IMR-90 (cell line): Measurements from ENCODE around the gene SNX25. TPM values are rescaled to one million over a fixed set of nuclear protein-coding genes. Genes with fewer than 3 reads are reported as not detected.

Experiments used
- ATAC-seq: fragments of 200-7000 bp; cut with Tn5 transposase; 2 replicates; pipeline ENCODE4 v1.9.1; 2020; ENCODE audit warnings: low read depth, mild to moderate bottlenecking, moderate library complexity
- BruUV-seq: library from RNA; stranded (reverse); fragments of 400-500 nt; replicated peaks from 2 replicates; lab custom pipeline; 2021; lab: Mats Ljungman, UMichigan
- CTCF ChIA-PET: fragments of 300-600 bp; formaldehyde crosslinking; extraction: SDS; loops from one replicate; lab custom pipeline; 2021; ENCODE audit warnings: antibody characterized with exemption; lab: Yijun Ruan, JAX
- POLR2A ChIA-PET: fragments of 300-600 bp; sonication (Branson Sonifier 250); formaldehyde crosslinking; loops from one replicate; lab custom pipeline; 2022; ENCODE audit warnings: antibody characterized with exemption; ENCODE audit not compliant: unreplicated experiment; lab: Charles Lee
- DNase-seq: peaks from one replicate; pipeline ENCODE4 v3.0.0; 2013
- H2AFZ ChIP-seq: replicated peaks from 2 replicates; pipeline ENCODE3; 2013; ENCODE audit warnings: low read length, mild to moderate bottlenecking; ENCODE audit not compliant: poor library complexity
- H2AK5ac ChIP-seq: 2 replicates; pipeline ENCODE4 v1.6.1; 2013; ENCODE audit warnings: low read depth, low read length, inconsistent platforms
- H2AK9ac ChIP-seq: replicated peaks from 2 replicates; pipeline ENCODE3; 2013; ENCODE audit warnings: mild to moderate bottlenecking, low read depth, low read length, moderate library complexity; ENCODE audit not compliant: poor library complexity
- H2BK120ac ChIP-seq: 2 replicates; pipeline ENCODE4 v1.6.1; 2013; ENCODE audit warnings: low read depth, low read length, inconsistent platforms
- H2BK15ac ChIP-seq: 3 replicates; pipeline ENCODE4 v1.6.1; 2013; ENCODE audit warnings: low read depth, low read length, inconsistent platforms
- H2BK20ac ChIP-seq: 2 replicates; pipeline ENCODE4 v1.6.1; 2013; ENCODE audit warnings: low read depth, mild to moderate bottlenecking, inconsistent platforms, low read length, moderate library complexity
- H2BK5ac ChIP-seq: 2 replicates; pipeline ENCODE4 v1.6.1; 2013; ENCODE audit warnings: mild to moderate bottlenecking, low read depth, low read length, inconsistent platforms; ENCODE audit not compliant: poor library complexity, severe bottlenecking
- H3K14ac ChIP-seq: replicated peaks from 2 replicates; pipeline ENCODE4 v1.6.1; 2013; ENCODE audit warnings: low read depth, low read length, inconsistent platforms
- H3K18ac ChIP-seq: 2 replicates; pipeline ENCODE4 v1.6.1; 2013; ENCODE audit warnings: low read depth, low read length, control low read depth
- H3K23ac ChIP-seq: 2 replicates; pipeline ENCODE4 v1.6.1; 2013; ENCODE audit warnings: low read depth, low read length, inconsistent platforms
- H3K27ac ChIP-seq: 2 replicates; pipeline ENCODE4 v1.5.1; 2013; ENCODE audit warnings: mild to moderate bottlenecking, control low read depth, low read length; ENCODE audit not compliant: insufficient read depth
- H3K27me3 ChIP-seq: 2 replicates; pipeline ENCODE4 v1.6.1; 2013; ENCODE audit warnings: low read length; ENCODE audit not compliant: control insufficient read depth, insufficient read depth
- H3K36me3 ChIP-seq: 2 replicates; pipeline ENCODE4 v1.6.1; 2013; ENCODE audit warnings: low read length, mixed read lengths; ENCODE audit not compliant: control insufficient read depth, insufficient read depth
- H3K4ac ChIP-seq: 2 replicates; pipeline ENCODE4 v1.6.1; 2013; ENCODE audit warnings: low read depth, low read length, inconsistent platforms
- H3K4me1 ChIP-seq: 2 replicates; pipeline ENCODE4 v1.6.1; 2013; ENCODE audit warnings: low read length, mixed read lengths; ENCODE audit not compliant: control insufficient read depth, insufficient read depth
- H3K4me2 ChIP-seq: 2 replicates; pipeline ENCODE4 v1.6.1; 2013; ENCODE audit warnings: low read depth, mild to moderate bottlenecking, control low read depth, low read length, moderate library complexity
- H3K4me3 ChIP-seq: 2 replicates; pipeline ENCODE4 v1.5.1; 2013; ENCODE audit warnings: low read depth, mild to moderate bottlenecking, control low read depth, low read length, moderate library complexity; ENCODE audit not compliant: insufficient read depth
- H3K56ac ChIP-seq: 2 replicates; pipeline ENCODE4 v1.6.1; 2013; ENCODE audit warnings: low read length, inconsistent platforms; ENCODE audit not compliant: insufficient read depth; ENCODE audit errors: extremely low read depth
- H3K79me1 ChIP-seq, 2 experiments: 2 replicates each; pipeline ENCODE4 v1.6.1; 2013; ENCODE audit warnings: low read length in 2 of 2, inconsistent platforms in 1 of 2, low read depth in 1 of 2
- H3K9ac ChIP-seq: 2 replicates; pipeline ENCODE4 v1.6.1; 2013; ENCODE audit warnings: low read depth, low read length, control low read depth
- H3K9me1 ChIP-seq: 2 replicates; pipeline ENCODE4 v1.6.1; 2013; ENCODE audit warnings: low read length, inconsistent platforms; ENCODE audit not compliant: insufficient read depth
- H3K9me3 ChIP-seq: 2 replicates; pipeline ENCODE4 v1.6.1; 2013; ENCODE audit warnings: low read length; ENCODE audit not compliant: control insufficient read depth, insufficient read depth
- H4K20me1 ChIP-seq: 2 replicates; pipeline ENCODE4 v1.6.1; 2013; ENCODE audit warnings: low read length, inconsistent platforms; ENCODE audit not compliant: insufficient read depth
- H4K5ac ChIP-seq: 2 replicates; pipeline ENCODE4 v1.6.1; 2013; ENCODE audit warnings: mild to moderate bottlenecking, low read depth, low read length, control low read depth
- H4K8ac ChIP-seq, 2 experiments: 2 replicates each; pipeline ENCODE4 v1.6.1; 2013; ENCODE audit warnings: low read depth in 2 of 2, low read length in 2 of 2, control low read depth in 1 of 2, inconsistent platforms in 1 of 2
- H4K91ac ChIP-seq: 2 replicates; pipeline ENCODE4 v1.6.1; 2013; ENCODE audit warnings: low read depth, low read length, inconsistent platforms; ENCODE audit not compliant: insufficient read depth
- BHLHE40 ChIP-seq: fragments of 150-350 bp; IDR thresholded peaks from 2 replicates; pipeline ENCODE4 v1.6.1; 2016; ENCODE audit warnings: mild to moderate bottlenecking, low read depth, low read length
- CEBPB ChIP-seq: IDR thresholded peaks from 2 replicates; pipeline ENCODE4 v1.6.1; 2012; ENCODE audit warnings: low read depth, low read length, improper control_type of control experiment
- FOS ChIP-seq: fragments of 150-350 bp; IDR thresholded peaks from 2 replicates; pipeline ENCODE4 v1.6.1; 2016; ENCODE audit warnings: low read depth, low read length
- MAFK ChIP-seq: IDR thresholded peaks from 2 replicates; pipeline ENCODE4 v1.6.1; 2012; ENCODE audit warnings: low read depth, low read length, improper control_type of control experiment
- MAZ ChIP-seq: IDR thresholded peaks from 2 replicates; pipeline ENCODE4 v1.6.1; 2012; ENCODE audit warnings: low read depth, mild to moderate bottlenecking, low read length, improper control_type of control experiment, moderate library complexity, borderline replicate concordance
- MXI1 ChIP-seq: IDR thresholded peaks from 2 replicates; pipeline ENCODE4 v1.6.1; 2012; ENCODE audit warnings: low read depth, mild to moderate bottlenecking, low read length, moderate library complexity, borderline replicate concordance
- NFE2L2 ChIP-seq: fragments of 150-350 bp; IDR thresholded peaks from 2 replicates; pipeline ENCODE4 v1.6.1; 2016; ENCODE audit warnings: low read depth, mild to moderate bottlenecking, low read length
- POLR2A ChIP-seq: IDR thresholded peaks from 2 replicates; pipeline ENCODE4 v1.6.1; 2012; ENCODE audit warnings: mild to moderate bottlenecking, low read depth, low read length
- RAD21 ChIP-seq: IDR thresholded peaks from 2 replicates; pipeline ENCODE4 v1.6.1; 2012; ENCODE audit warnings: low read length, improper control_type of control experiment
- RCOR1 ChIP-seq: IDR thresholded peaks from 2 replicates; pipeline ENCODE4 v1.6.1; 2012; ENCODE audit warnings: mild to moderate bottlenecking, low read length, improper control_type of control experiment; ENCODE audit not compliant: insufficient replicate concordance
- RFX5 ChIP-seq: IDR thresholded peaks from 2 replicates; pipeline ENCODE4 v1.8.0; 2012; ENCODE audit warnings: low read depth, mild to moderate bottlenecking, low read length, moderate library complexity
- SMC3 ChIP-seq: fragments of 150-350 bp; IDR thresholded peaks from 2 replicates; pipeline ENCODE4 v1.6.1; 2016; ENCODE audit warnings: low read depth, mild to moderate bottlenecking, antibody characterized with exemption, low read length, moderate library complexity
- WGBS, 2 experiments: methylation state at CpG; one replicate each; pipeline versions ENCODE4 v1.1.5 to v1.1.7; 2013; ENCODE audit warnings: missing lambda C conversion rate in 2 of 2; ENCODE audit not compliant: insufficient read length in 1 of 2; ENCODE audit errors: extremely low coverage in 2 of 2; 5-methylcytosine and 5-hydroxymethylcytosine counted together
- dilution Hi-C: fragments of 300-500 bp; cut with HindIII; formaldehyde crosslinking; loops from one replicate; pipeline ENCODE4 v1.14.3; 2018; ENCODE audit warnings: low sequenced_read_pairs; ENCODE audit not compliant: unreplicated experiment
- in situ Hi-C: fragments of 300-500 bp; cut with MboI; formaldehyde crosslinking; loops from 3 replicates; pipeline ENCODE4 v1.14.3; 2019; ENCODE audit warnings: low sequenced_read_pairs, inconsistent platforms, mixed read lengths
- intact Hi-C: fragments of 100-400 bp; cut with micrococcal nuclease; formaldehyde crosslinking; loops from 2 replicates; pipeline ENCODE4 v1.10.0; 2022
- polyA plus RNA-seq, 3 experiments: library from polyadenylated mRNA; depleted of rRNA; stranded (reverse); fragments of >200 nt; gene quantifications; 2 replicates each; pipeline ENCODE4 v1.2.3, GENCODE V29; 2012; ENCODE audit warnings: low replicate concordance in 1 of 3
- total RNA-seq: library from RNA; depleted of rRNA; stranded (reverse); fragments of >200 nt; gene quantifications from 2 replicates; pipeline ENCODE4 v1.2.3, GENCODE V29; 2012
- TF ChIP-seq, protein P1 (sequence below): conservative IDR thresholded peaks from 2 replicates; pipeline ENCODE4 v1.5.1; 2012; ENCODE audit warnings: mild to moderate bottlenecking, low read depth, low read length, improper control_type of control experiment

The SNX25 gene
- total and polyA plus RNA-seq, 2 of the 4 experiments (the other 2 are of a cell fraction), result 11.4 to 28.3 TPM

DNA sequence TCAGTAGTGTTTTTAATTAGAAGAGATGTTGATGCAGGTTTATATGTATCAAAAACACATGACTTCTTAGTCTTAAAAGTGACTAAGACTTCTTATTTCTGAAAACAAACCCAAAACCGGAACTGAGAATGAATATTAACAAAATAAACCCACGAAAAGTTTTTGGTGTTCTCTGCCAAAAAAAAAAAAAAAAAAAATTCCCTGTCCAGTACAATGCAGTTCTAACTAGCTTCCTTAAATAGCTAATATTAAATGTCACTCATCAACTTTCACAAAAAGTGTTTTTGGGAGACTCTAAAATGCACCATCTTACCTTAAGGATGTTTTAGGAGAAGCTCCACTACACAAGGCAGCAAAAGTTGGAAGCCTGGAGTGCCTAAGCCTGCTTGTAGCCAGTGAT is 189.2 kb downstream of the SNX25 start (continued):
- TF ChIP-seq, protein P1, sequence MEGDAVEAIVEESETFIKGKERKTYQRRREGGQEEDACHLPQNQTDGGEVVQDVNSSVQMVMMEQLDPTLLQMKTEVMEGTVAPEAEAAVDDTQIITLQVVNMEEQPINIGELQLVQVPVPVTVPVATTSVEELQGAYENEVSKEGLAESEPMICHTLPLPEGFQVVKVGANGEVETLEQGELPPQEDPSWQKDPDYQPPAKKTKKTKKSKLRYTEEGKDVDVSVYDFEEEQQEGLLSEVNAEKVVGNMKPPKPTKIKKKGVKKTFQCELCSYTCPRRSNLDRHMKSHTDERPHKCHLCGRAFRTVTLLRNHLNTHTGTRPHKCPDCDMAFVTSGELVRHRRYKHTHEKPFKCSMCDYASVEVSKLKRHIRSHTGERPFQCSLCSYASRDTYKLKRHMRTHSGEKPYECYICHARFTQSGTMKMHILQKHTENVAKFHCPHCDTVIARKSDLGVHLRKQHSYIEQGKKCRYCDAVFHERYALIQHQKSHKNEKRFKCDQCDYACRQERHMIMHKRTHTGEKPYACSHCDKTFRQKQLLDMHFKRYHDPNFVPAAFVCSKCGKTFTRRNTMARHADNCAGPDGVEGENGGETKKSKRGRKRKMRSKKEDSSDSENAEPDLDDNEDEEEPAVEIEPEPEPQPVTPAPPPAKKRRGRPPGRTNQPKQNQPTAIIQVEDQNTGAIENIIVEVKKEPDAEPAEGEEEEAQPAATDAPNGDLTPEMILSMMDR, result no peak
- TF ChIP-seq MAZ (no peak), SMC3 (no peak)

DNA sequence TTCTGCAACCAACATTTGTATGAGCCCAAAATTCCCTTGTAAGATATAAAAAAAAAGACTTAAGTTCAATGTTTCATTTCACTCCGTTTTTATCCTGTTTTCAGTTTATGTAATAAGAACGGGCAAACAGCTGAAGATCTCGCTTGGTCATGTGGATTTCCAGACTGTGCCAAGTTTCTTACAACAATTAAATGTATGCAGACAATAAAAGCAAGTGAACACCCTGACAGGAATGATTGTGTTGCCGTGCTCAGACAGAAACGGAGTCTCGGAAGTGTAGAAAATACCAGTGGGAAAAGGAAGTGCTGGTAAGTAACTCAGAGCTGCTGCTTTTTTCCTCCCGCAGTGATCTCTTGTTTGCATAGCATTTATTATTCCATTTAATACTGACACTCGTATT is 190.1 kb downstream of the SNX25 start:
- H3K79me1 ChIP-seq, result peaks cover 3 to 7% of the 10 kb centered on the region in 2 experiments; a peak in 3 of 4 replicates
- H3K4ac ChIP-seq, result no peak overlapping the region
- H3K18ac ChIP-seq, result no peak overlapping the region
- H3K9me3 ChIP-seq, result no peaks in the 10 kb centered on the region
- no peak overlapping the region for H3K23ac ChIP-seq
- H3K9me1 ChIP-seq, result no peaks in the 10 kb centered on the region
- peaks cover 14% of the 10 kb centered on the region for H3K36me3 ChIP-seq
- H3K4me1 ChIP-seq, result no peaks in the 10 kb centered on the region; the same call in 1 of the 2 replicates
- no peak overlapping the region for H3K27ac ChIP-seq
- no CpG with 5 or more reads among the region's 8 CpGs for WGBS, 2 experiments
- no peak overlapping the region for H2AK5ac ChIP-seq
- H4K91ac ChIP-seq, result no peak overlapping the region
- in situ Hi-C loops, result no loop called here
- H3K56ac ChIP-seq, result no peak overlapping the region
- no peak overlapping the region for H3K4me3 ChIP-seq
- ChIA-PET POLR2A (no interaction called here), CTCF (interaction anchor here (0.6 kb wide), 2 partner anchors 11 to 862 kb away, joined by 3 read pairs; no protein-coding TSS in a partner anchor)
- intact Hi-C loops, result no loop called here
- H2AK9ac ChIP-seq, result no peak overlapping the region
- dilution Hi-C loops, result no loop called here
- no peak overlapping the region for H2BK20ac ChIP-seq
- no peak overlapping the region for H3K9ac ChIP-seq
- no peak overlapping the region for H2BK120ac ChIP-seq
- DNase-seq (no peak), ATAC-seq (no peak)
- H4K20me1 ChIP-seq, result no peaks in the 10 kb centered on the region
- H3K4me2 ChIP-seq, result no peak overlapping the region
- H2AFZ ChIP-seq, result no peak overlapping the region
- no peak overlapping the region for H3K14ac ChIP-seq
- no peak overlapping the region for H4K5ac ChIP-seq
- no peak overlapping the region for H2BK5ac ChIP-seq
- no peak overlapping the region for H2BK15ac ChIP-seq
- H4K8ac ChIP-seq, result no peak overlapping the region
- BruUV-seq, result no TSS peak
- H3K27me3 ChIP-seq, result no peaks in the 10 kb centered on the region
- TF ChIP-seq NFE2L2, result no peak
- no peak for TF ChIP-seq RCOR1
- TF ChIP-seq MAFK, result no peak
- TF ChIP-seq MXI1, result no peak
- TF ChIP-seq BHLHE40, result no peak
- TF ChIP-seq CEBPB, result no peak
- TF ChIP-seq, protein P1, result no peak
- TF ChIP-seq POLR2A, result no peak
- TF ChIP-seq MAZ, result no peak
- no peak for TF ChIP-seq RFX5
- TF ChIP-seq RAD21, result no peak
- no peak for TF ChIP-seq FOS
